ENCODE data around the gene TREM2. TPM values are rescaled to one million over a fixed set of nuclear protein-coding genes. Genes with fewer than 3 reads are reported as not detected.

The TREM2 gene
- total and polyA plus RNA-seq, 2 of the 8 experiments (the other 6 are each of a cell fraction or from before 2014, with no cell fraction given) = 0.20 TPM; not detected in 1

DNA sequence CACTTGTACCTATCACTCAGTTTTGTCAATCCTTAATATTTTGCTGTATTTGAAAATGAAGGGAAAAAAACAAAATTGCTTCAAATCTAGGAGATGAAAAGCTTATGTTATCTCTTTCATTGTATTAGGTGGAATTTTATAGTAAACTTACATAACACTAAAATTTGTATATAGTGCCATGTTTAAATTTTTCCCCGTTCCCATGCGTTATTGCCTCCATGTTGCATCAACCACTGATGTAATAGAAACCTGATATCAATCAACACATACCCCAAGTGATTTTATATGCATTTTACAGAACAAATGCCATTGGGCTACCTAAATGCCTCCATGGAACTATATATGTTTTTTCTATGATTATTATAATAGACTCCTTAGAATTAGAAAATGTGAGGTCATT, 14.8 kb upstream of the TREM2 start (continued):
- no peak for TF ChIP-seq CBX5 (IDR thresholded peaks at IDR 0.05; ENCODE audit: low read depth, low read length)
- no peak for TF ChIP-seq GTF2F1 (IDR thresholded peaks at IDR 0.05; ENCODE audit: borderline replicate concordance, low read depth, low read length)
- no peak for TF ChIP-seq EGR1 (IDR thresholded peaks at IDR 0.05; ENCODE audit: borderline replicate concordance, low read depth, low read length)
